ENCODE results near the gene ATP6V0E1. TPM values are rescaled to one million over a fixed set of nuclear protein-coding genes. Genes with fewer than 3 reads are reported as not detected.

ATP6V0E1 gene
- total RNA-seq, 1 donor from 2014 or later: 137 TPM

DNA sequence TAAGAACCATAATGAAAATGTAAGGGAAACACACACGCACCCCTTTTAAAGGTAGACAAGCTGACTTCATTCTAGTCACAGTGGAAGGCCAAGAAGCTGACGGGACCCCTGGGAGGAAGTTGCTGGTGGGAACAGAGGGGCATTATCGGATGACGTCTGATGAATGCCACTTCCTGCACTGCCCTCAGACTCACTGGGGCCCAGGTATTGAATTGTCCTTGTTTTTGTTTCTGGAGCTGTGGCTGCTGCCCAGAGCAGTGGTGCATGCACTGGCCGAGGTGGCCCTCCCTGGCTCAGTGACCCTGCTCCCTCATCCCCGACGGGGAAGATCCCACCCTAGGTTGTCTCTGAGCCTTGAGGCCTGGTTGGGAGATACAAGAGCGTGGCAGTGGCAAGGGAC lies 39.7 kb upstream of the ATP6V0E1 start:
- H3K27me3 Mint-ChIP-seq: no peaks in the 10 kb centered on the region
- peaks cover 28% of the 10 kb centered on the region for H3K36me3 Mint-ChIP-seq (ENCODE audit: insufficient read depth)
- DNase-seq (ENCODE audit: low spot score, unreplicated experiment): no peak
- peaks cover 2% of the 10 kb centered on the region for H3K4me1 Mint-ChIP-seq (ENCODE audit: low read depth)
- H3K4me3 Mint-ChIP-seq (ENCODE audit: low read depth): no peak overlapping the region
- TF ChIP-seq, protein P1, sequence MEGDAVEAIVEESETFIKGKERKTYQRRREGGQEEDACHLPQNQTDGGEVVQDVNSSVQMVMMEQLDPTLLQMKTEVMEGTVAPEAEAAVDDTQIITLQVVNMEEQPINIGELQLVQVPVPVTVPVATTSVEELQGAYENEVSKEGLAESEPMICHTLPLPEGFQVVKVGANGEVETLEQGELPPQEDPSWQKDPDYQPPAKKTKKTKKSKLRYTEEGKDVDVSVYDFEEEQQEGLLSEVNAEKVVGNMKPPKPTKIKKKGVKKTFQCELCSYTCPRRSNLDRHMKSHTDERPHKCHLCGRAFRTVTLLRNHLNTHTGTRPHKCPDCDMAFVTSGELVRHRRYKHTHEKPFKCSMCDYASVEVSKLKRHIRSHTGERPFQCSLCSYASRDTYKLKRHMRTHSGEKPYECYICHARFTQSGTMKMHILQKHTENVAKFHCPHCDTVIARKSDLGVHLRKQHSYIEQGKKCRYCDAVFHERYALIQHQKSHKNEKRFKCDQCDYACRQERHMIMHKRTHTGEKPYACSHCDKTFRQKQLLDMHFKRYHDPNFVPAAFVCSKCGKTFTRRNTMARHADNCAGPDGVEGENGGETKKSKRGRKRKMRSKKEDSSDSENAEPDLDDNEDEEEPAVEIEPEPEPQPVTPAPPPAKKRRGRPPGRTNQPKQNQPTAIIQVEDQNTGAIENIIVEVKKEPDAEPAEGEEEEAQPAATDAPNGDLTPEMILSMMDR (IDR thresholded peaks at IDR 0.05; ENCODE audit: unreplicated experiment): no peak
- no peaks in the 10 kb centered on the region for H3K9me3 Mint-ChIP-seq (ENCODE audit: low read depth)
- no peak overlapping the region for H3K27ac Mint-ChIP-seq

DNA sequence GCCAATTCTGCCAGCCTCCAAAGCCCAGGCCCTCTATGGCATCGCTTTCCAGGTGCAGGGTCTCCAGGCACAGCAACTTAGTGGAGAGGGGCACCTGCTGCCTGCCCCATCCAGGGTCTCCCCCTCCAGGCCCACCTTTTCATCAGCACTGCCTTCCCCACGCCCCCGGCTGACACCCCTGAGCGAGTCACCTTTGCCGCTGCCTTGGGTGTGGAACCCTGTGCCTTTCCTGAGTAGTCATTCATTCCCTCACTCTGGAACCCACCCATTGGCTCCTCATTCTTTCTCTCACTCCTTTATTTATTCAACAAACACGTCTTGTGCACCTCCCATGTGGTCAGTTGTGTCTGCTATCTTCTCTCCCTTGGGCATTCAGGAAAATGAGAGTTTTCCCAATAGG lies 38.8 kb upstream of the ATP6V0E1 start:
- TF ChIP-seq, protein P1 (IDR thresholded peaks at IDR 0.05; ENCODE audit: unreplicated experiment): no peak
- no peak overlapping the region for H3K4me3 Mint-ChIP-seq (ENCODE audit: low read depth)
- no peak for DNase-seq (ENCODE audit: low spot score, unreplicated experiment)
- H3K27ac Mint-ChIP-seq: no peak overlapping the region
- peaks cover 27% of the 10 kb centered on the region for H3K36me3 Mint-ChIP-seq (ENCODE audit: insufficient read depth)
- no peaks in the 10 kb centered on the region for H3K27me3 Mint-ChIP-seq
- peaks cover 2% of the 10 kb centered on the region for H3K4me1 Mint-ChIP-seq (ENCODE audit: low read depth)
- no peaks in the 10 kb centered on the region for H3K9me3 Mint-ChIP-seq (ENCODE audit: low read depth)

DNA sequence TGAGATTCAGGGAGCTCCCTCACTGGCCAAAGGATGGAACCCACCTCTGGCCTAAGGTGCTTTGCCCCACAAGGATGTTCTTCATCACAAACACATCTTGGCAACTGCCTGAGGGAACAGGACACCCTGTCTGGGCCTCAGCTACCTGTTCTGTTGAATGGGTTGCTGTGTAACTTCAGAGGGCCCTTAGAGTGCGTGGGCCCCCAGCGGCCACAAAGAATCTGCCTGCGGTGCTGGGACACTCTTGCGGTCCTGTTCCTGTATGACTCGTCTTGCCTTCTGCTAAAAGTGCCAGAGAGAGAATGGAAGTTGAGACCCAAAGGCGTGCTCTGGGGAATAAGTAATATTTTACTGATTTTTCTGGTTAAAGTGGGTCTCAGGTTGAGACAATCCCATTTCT lies 38.4 kb upstream of the ATP6V0E1 start:
- Mint-ChIP-seq H3K36me3 (ENCODE audit: insufficient read depth) (peaks cover 25% of the 10 kb centered on the region), H3K4me3 (ENCODE audit: low read depth) (no peak overlapping the region), H3K4me1 (ENCODE audit: low read depth) (peaks cover 2% of the 10 kb centered on the region), H3K9me3 (ENCODE audit: low read depth) (no peaks in the 10 kb centered on the region), H3K27me3 (no peaks in the 10 kb centered on the region), H3K27ac (no peak overlapping the region)
- DNase-seq (ENCODE audit: low spot score, unreplicated experiment): no peak
- TF ChIP-seq, protein P1 (IDR thresholded peaks at IDR 0.05; ENCODE audit: unreplicated experiment): no peak

DNA sequence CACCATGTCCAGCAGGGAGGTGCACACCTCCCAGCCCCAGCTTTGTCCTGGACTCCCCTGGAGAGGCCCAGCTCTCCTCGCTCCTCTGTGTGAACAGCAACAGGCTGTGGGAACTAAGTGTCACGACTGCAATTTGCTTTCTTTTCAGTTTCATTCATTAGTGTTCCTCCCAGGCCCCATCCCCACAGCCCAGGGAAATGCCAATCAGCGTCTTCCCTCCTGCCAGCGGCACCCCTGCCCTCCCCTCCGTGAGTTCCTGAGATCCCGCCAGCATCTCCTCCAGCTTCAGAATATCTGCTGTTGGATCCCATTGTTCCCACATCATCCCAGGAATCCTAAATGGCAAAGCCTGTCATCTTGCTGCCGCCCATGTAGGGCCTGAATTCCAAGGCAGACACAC lies 37.4 kb upstream of the ATP6V0E1 start:
- Mint-ChIP-seq H3K4me1 (ENCODE audit: low read depth) (peaks cover 2% of the 10 kb centered on the region), H3K27ac (peak overlapping the region; percentile 76), H3K9me3 (ENCODE audit: low read depth) (no peaks in the 10 kb centered on the region), H3K36me3 (ENCODE audit: insufficient read depth) (peaks cover 27% of the 10 kb centered on the region), H3K4me3 (ENCODE audit: low read depth) (no peak overlapping the region), H3K27me3 (no peaks in the 10 kb centered on the region)
- TF ChIP-seq, protein P1 (IDR thresholded peaks at IDR 0.05; ENCODE audit: unreplicated experiment): no peak
- DNase-seq (ENCODE audit: low spot score, unreplicated experiment): no peak

DNA sequence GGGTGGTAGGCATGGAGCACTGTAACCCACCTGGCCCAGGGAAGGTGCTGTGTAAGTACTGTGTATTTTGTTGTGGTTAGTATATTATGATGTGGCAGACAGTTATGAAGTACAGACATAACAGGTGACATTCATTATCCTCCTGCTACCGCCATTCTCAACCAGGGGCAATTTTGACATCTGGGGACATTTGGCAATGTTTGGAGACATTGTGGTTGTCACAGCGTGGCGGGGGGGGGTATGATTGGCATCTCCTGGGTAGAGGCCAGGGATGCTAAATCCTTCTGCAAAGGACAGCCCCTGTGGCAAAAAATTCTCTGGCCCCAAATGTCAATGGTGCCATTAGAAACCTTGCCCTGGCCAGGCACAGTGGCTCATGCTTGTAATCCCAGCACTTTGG lies 34.1 kb upstream of the ATP6V0E1 start:
- Mint-ChIP-seq H3K4me1 (ENCODE audit: low read depth) (no peaks in the 10 kb centered on the region), H3K9me3 (ENCODE audit: low read depth) (no peaks in the 10 kb centered on the region), H3K27me3 (no peaks in the 10 kb centered on the region), H3K36me3 (ENCODE audit: insufficient read depth) (peaks cover 24% of the 10 kb centered on the region), H3K27ac (no peak overlapping the region), H3K4me3 (ENCODE audit: low read depth) (no peak overlapping the region)
- TF ChIP-seq, protein P1 (IDR thresholded peaks at IDR 0.05; ENCODE audit: unreplicated experiment): no peak
- DNase-seq (ENCODE audit: low spot score, unreplicated experiment): no peak

Data from progenitor cell of endocrine pancreas (in vitro differentiated cells).